ENCODE measurements around the gene RBPJL.

The RBPJL gene

DNA sequence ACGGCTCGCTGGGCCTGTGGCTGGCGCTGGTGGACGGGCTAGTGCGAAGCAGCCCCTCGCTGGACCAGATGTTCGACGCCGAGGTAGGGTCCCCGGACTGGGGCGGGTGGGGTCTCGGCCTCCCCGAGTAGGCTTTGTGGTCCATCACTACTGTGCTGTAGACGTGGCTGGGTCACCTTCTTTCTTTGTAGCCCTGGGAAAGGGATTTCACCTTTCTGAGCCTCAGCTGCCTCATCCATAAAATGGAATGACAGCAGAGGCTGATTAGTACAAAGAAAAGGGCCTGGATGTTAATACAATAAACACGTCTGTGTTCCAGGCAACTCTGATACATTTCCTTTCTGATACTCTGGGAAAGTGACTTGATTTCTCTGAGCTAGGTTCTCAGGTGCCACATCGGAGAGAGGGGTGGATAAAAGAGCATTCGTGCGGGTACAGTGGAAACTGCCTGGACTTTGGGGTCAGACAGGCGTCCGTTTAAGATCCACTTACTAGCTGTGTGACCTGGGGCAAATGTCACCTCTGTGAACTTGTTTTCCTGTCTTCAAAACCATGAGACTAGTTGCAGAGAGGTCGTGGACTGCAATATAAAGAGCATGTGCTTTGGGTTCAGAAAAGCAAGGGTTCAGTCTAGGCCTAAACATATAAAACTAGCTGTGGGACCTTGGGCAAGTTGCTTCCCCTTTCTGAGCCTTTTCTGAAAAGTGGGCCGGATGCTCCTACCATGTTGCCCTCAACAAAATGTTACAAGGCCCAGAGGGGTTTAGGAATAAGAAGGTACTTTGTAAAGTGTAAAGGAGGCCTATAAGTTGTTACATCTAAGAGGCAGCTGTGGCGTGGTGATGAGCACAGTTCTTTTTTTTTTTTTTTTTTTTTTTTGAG is 57.2 kb downstream of the RBPJL start:
- DNase-seq: no peak

GRCh38 chr20:45365444-45365970 is 58.9 kb downstream of the RBPJL start:
- no peak for DNase-seq

DNA sequence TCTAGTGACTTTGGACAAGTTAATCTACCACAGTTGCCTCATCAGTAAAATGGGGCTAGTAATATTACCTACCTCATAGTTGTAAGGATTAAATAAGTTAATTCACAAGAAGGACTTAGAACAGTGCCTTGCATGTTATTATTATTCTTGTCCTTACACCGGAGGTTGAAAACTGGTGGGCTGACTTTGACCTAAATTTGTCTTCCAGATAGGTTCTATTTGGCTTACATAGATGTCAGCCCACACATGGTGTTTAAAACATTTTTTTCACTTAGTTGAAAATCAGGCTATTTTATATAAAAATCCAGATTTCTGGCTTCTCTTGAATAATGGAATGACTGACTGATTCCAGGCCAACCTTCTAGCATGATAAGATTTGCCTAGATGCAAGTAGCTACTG is 59.6 kb downstream of the RBPJL start:
- no peak for DNase-seq

- no peak for DNase-seq
Observed at GRCh38 chr20:45366631-45367030, 60.0 kb downstream of the RBPJL start.

GRCh38 chr20:45367126-45367525 is 60.5 kb downstream of the RBPJL start:
- DNase-seq: no peak
